Measurements from ENCODE around the gene SLC4A11. TPM values are rescaled to one million over a fixed set of nuclear protein-coding genes. Genes with fewer than 3 reads are reported as not detected.

The SLC4A11 gene
- total RNA-seq, 1 donor from 2014 or later, result 6.9 TPM

GRCh38 chr20:3246682-3247081 is 7.7 kb upstream of the SLC4A11 start:
- no peak for DNase-seq (ENCODE audit: low read depth in 2 of 2)

DNA sequence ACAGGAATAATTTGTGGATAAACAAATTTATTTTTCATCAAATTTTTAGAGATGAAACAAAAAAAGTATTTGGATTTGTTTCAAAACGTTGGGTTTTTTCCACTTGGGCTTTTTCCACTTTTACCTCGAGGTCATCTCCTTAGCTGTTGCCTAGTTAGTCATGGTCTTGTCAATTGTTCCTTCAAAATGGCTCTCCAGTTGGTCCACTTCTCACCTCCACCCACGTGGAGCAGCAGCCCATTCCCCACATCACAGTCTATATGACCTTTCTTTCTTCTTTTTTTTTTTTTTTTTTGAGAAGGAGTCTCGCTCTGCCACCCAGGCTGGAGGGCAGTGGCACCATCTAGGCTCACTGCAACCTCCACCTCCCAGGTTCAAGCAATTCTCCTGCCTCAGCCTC is 6.7 kb upstream of the SLC4A11 start:
- no peak for DNase-seq (ENCODE audit: low read depth in 2 of 2)

DNA sequence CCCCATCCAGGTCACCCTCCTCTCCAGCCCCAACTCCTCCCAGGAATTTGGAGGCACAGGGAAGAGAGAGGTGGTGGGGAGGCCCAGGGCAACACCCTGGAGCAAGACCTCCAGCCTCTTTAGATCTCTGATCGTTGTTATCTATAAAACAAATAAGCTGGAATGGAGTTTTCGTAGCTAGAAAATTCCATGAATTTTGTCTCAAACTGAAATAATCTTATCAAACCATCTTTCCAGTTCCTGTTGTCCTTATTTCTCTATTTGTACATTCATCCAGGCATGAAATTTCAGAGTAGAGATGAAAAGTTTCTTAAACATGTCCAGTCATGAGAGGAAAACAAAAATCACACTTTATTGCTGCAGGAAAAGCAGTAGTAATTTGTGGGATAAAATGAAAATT is 6.2 kb upstream of the SLC4A11 start:
- DNase-seq (ENCODE audit: low read depth in 2 of 2), result no peak

- DNase-seq (ENCODE audit: low read depth in 2 of 2), result no peak
These were observed 5.6 kb upstream of the SLC4A11 start for GRCh38 chr20:3244613-3245012.

DNA sequence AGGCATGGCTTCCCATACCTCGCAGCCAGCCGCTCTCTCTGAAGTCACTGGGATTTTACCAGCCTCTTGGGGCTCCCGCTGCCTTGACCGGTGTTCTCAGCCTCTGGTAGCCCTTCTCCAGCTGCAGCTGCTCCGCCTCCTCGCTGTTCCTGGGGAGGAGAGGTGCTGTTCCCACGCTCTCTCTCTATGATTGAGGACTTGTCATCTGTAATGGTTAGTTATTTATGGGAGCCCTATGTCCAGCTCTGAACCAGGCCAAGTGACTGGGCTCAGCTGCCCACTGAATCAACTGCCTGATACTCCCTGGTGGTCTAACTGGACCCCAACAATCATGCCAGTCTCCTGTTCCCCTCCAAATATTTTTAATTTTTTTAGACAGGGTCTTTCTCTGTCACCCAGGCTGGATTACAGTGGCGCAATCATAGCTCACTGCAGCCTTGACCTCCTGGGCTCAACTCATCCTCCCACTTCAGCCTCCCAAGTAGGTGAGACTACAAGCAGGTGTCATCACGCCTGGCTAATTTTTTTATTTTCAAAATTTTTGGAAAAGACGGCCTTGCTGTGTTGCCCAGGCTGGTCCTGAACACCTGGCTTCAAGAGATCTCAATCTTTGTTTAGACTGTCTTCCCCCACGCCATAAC is 4.8 kb upstream of the SLC4A11 start:
- no peak for DNase-seq (ENCODE audit: low read depth in 2 of 2)

DNA sequence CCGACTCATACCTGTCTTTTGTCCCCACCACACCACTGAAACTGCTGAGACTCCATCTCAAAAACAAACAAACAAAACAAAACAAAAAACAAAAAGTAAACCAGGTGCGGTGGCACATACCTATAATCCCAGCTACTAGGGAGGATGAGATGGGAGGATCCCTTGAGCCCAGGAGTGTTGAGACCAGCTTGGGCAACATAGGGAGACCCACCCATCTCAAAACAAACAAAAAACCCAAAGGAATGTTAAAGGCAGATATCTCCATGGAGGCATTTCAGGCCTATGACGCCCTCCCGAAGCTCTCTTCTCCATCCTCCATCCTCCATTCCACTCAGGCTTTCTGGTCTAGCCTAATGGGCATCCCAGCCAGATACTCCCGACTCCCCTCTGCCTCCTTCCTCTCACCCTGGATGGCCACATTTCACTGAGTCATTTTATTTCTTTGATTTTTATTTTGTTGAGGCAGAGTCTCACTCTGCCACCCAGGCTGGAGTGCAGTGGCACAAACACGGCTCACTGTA is 3.2 kb upstream of the SLC4A11 start:
- DNase-seq (ENCODE audit: low read depth in 2 of 2), result no peak

- DNase-seq (ENCODE audit: low read depth in 2 of 2), result no peak
These were observed 1.9 kb upstream of the SLC4A11 start for GRCh38 chr20:3240776-3241363.

- DNase-seq (ENCODE audit: low read depth in 2 of 2), result peak in 1 of 2 donors; percentile 42
These were observed 1.1 kb upstream of the SLC4A11 start for GRCh38 chr20:3239867-3240775.

DNA sequence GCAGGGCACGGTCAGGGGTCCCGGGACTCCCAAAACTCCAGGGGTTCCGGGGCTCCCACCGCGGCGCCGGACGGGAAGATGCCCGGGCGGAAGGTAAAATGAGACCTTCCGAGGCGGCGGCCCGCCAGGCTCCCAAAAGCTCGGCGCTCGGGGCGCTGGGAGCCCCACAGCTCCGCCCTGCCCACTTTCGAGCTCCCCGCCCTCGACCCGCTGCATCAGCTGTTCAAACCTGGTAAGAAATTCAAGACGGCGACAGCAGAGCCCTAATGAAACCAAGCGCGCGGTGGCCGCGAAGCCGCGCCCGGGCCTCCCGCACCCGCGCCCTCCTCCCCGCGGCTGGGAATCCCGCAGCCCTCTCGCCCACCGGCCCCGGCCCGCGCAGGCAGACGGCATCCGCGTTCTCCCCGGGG is 369 bp downstream of the SLC4A11 start:
- peak in 1 of 2 donors; percentile 26 for DNase-seq (ENCODE audit: low read depth in 2 of 2)

GRCh38 chr20:3237958-3238615 is 903 bp downstream of the SLC4A11 start:
- no peak for DNase-seq (ENCODE audit: low read depth in 2 of 2)

DNA sequence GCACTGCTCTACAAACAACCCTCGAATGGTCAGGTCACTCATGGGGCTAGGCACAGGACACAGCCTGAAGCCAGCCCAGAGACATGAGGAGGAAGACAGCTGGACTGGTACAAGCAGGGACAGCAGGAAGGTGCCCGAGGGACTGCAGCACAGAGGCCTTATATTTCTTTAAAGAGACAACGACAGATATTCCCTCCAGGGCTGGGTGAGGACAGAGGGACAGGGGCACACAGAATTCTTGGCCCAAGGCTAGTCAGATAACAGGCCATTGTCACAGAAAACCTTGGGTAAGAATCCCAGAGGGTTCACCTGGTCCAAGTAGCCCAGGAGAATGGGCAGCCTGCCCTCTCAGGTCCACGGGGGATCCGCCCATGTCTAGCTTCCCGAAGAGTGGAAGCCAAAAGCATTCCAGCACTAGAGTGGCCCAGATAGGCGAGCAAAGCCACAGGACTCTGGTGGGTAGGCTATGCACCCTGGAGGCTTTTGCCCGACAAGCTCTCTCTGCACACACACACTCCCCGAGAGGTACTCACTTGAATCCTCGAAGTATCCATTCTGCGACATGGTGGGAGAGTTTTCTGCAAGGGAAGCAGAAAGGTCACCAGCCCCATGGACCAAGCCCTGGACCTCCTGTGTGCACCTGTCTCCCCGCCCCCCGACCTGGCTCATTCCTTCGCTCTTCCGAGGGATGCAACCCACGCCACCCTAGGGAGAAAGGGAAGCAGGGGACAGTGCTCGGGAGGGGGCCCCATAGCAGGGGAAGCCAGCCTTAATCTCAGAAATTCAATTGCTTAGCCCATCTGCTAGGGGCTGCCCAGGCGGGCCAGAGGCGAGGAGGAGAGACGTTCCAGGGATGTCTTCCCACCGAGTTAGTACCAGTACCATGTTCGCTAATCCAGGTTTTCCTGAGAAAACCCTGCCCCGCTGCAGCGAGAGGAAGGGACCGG is 1.7 kb downstream of the SLC4A11 start:
- DNase-seq (ENCODE audit: low read depth in 2 of 2), result no peak

GRCh38 chr20:3235666-3236324 is 3.2 kb downstream of the SLC4A11 start:
- DNase-seq (ENCODE audit: low read depth in 2 of 2), result peak in 1 of 2 donors; percentile 28

GRCh38 chr20:3233991-3234498 is 4.9 kb downstream of the SLC4A11 start:
- no peak for DNase-seq (ENCODE audit: low read depth in 2 of 2)

DNA sequence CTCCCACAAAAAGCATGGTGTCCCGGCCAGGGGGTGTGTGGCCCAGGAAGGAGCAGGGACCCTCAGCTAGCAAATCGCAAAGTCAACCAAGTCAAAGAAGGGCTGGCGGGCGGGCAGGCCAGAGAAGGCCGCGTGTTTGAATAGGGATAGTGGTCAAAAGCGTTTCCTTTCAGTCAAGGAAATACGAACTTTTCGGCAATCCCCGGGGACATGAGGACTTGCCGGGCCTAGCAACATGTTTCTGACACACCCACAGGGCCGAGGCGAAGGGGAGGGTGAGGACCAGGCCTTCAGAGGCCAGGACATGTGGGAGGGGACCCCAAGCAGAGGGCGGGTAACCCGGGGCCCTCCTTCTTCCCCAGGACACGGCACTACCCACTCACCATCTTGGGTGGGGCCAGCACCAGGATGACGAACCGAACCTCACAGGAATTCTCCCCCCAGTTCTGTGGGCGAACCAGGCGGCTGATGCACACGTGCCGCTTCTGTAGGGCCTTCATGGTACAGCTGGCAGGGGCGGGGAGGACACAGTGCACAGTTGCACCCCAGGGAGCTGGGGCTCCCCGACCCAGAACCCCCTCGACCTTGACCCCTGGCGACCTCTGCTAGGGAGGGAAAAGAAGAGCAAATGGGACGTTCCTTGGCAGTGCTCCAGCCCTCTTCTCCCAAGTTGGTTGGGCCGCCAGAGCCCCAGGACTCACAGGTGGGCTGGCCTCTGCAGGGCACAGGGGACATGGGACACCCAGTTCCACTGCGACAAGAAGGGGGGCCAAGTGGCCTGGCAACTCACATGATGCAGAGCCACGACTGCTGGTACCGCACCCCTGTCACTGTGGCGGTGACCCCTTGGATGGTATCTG is 5.6 kb downstream of the SLC4A11 start:
- no peak for DNase-seq (ENCODE audit: low read depth in 2 of 2)

DNA sequence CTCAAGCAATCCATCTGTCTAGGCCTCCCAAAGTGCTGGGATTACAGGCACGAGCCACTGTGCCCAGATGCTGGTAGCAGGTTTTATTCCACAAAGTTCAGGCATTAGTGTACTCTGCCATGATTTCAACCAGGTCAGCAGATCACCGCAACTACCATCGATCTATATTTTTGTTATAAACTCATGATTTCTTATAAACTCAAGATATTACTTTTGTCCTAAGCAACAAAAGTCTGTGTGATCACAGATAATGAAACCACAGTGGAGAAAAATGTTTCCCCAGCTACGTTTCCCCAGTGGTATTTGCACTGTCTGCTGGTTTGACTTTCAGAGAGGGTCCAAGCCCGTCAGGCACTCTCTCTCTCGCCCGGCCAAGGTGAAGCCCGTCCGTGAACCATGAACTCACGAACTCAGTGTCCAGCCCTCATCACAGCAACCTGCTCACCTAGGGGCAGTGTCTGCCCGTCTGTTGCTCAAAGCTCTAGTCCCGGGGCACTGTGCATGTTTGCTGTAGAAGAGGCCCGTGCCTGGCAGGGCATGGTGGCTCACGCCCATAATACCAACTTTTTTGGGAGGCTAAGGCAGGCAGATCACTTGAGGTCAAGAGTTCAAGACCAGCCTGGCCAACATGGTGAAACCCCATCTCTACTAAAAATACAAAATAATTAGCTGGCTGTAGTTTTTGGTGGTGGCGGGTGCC is 7.0 kb downstream of the SLC4A11 start:
- DNase-seq (ENCODE audit: low read depth in 2 of 2), result no peak

DNA sequence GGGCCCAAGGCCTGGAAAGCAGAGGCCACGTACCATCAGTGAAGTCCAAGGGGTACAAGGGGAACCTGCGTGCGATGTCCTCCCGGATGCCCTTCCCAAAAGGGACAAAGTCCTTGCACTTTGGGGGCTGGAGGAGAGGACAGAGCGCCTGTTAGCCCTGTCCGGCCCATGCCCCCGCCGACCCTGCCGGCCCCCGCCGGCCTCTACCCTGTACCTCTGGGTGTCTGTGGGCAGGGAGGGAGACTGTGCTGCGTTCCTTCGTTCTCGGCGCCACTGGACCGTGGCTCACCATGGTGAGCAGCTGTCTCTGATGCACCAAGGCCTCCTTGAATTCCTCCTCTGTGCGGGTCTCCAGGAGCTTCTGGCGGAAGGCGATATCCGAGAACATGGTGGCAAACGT is 7.9 kb downstream of the SLC4A11 start:
- no peak for DNase-seq (ENCODE audit: low read depth in 2 of 2)

- no peak for DNase-seq (ENCODE audit: low read depth in 2 of 2)
These were observed 9.2 kb downstream of the SLC4A11 start for GRCh38 chr20:3229798-3230197.

DNA sequence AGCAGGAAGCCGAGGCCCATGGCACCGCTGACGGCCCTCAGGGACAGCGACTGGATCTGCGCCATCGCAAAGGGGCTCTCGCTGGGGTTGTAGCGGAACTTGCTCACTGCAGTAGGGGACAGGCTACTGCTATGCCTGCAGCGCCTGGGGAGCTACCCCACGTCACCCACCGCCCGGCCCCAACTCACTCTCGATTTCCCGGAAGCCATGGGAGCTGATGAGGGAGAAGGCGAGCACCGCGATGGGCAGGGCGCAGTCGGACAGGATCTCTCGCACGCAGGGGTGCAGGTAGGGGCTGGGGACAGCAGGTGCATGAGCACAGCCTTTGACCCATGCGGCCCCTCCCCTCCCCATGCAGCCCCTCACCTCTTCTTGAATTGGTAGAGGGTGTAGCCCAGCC is 9.8 kb downstream of the SLC4A11 start:
- no peak for DNase-seq (ENCODE audit: low read depth in 2 of 2)

- no peak for DNase-seq (ENCODE audit: low read depth in 2 of 2)
These were observed 10.3 kb downstream of the SLC4A11 start for GRCh38 chr20:3228750-3229032.

Data from dermis microvascular lymphatic vessel endothelial cell (primary cell).